Parathyroid adenoma (tissue), 2 donors: Measurements from ENCODE around the gene SLC22A31.
"Not testable (repeated sequence)": the region's sequence is repeated elsewhere in the genome, so short reads cannot be mapped to it uniquely, and the experiment has no call there.

Experiments used
- H2AFZ ChIP-seq: fragments of 300-600 bp; sonication (generic); one replicate; pipeline ENCODE4 v1.7.0; 2017; ENCODE audit warnings: antibody characterized with exemption, mild to moderate bottlenecking
- H3K27ac ChIP-seq: fragments of 300-600 bp; sonication (generic); one replicate; pipeline ENCODE4 v1.7.0; 2017
- H3K27me3 ChIP-seq: fragments of 300-600 bp; sonication (generic); one replicate; pipeline ENCODE4 v1.7.0; 2017; ENCODE audit warnings: low read length; ENCODE audit not compliant: control insufficient read depth, insufficient read depth
- H3K36me3 ChIP-seq: fragments of 300-600 bp; sonication (generic); one replicate; pipeline ENCODE4 v1.7.0; 2017; ENCODE audit warnings: low read length; ENCODE audit not compliant: control insufficient read depth, insufficient read depth
- H3K4me1 ChIP-seq: fragments of 300-600 bp; sonication (generic); one replicate; pipeline ENCODE4 v1.7.0; 2017; ENCODE audit warnings: control low read depth
- H3K4me2 ChIP-seq: fragments of 300-600 bp; sonication (generic); one replicate; pipeline ENCODE4 v1.7.0; 2017; ENCODE audit warnings: low read length
- H3K4me3 ChIP-seq: fragments of 300-600 bp; sonication (generic); one replicate; pipeline ENCODE4 v1.7.0; 2017; ENCODE audit warnings: low read depth, low read length
- H3K79me2 ChIP-seq: fragments of 300-600 bp; sonication (generic); one replicate; pipeline ENCODE4 v1.7.0; 2017; ENCODE audit warnings: control low read depth
- H3K9ac ChIP-seq: fragments of 300-600 bp; sonication (generic); one replicate; pipeline ENCODE4 v1.7.0; 2017; ENCODE audit warnings: mild to moderate bottlenecking
- H3K9me3 ChIP-seq: fragments of 300-600 bp; sonication (generic); one replicate; pipeline ENCODE4 v1.7.0; 2017; ENCODE audit warnings: low read length; ENCODE audit not compliant: control insufficient read depth
- TF ChIP-seq, protein P1 (sequence below): fragments of 300-600 bp; sonication (generic); IDR thresholded peaks from one replicate; pipeline ENCODE4 v1.7.0; 2017; ENCODE audit warnings: antibody characterized with exemption, mild to moderate bottlenecking
- donor health status: primary hyperparathyroidism.

SLC22A31 gene

DNA sequence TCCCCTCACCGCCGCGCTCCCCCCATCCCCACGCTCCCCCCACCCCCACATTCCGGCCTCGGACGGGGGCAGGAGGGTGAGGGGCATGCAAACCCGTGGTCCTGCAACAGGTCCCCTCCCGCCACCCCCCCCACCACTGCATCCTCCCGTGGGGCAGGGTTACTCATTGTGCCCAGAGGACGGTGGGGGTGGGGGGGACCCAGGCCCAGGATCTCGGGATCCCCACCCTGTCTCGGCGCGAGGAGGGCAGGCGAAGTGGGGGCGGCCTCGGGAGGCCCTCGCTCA, 8.5 kb downstream of the SLC22A31 start:
- TF ChIP-seq, protein P1, sequence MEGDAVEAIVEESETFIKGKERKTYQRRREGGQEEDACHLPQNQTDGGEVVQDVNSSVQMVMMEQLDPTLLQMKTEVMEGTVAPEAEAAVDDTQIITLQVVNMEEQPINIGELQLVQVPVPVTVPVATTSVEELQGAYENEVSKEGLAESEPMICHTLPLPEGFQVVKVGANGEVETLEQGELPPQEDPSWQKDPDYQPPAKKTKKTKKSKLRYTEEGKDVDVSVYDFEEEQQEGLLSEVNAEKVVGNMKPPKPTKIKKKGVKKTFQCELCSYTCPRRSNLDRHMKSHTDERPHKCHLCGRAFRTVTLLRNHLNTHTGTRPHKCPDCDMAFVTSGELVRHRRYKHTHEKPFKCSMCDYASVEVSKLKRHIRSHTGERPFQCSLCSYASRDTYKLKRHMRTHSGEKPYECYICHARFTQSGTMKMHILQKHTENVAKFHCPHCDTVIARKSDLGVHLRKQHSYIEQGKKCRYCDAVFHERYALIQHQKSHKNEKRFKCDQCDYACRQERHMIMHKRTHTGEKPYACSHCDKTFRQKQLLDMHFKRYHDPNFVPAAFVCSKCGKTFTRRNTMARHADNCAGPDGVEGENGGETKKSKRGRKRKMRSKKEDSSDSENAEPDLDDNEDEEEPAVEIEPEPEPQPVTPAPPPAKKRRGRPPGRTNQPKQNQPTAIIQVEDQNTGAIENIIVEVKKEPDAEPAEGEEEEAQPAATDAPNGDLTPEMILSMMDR: no peak
- H3K4me1 ChIP-seq: no peaks in the 10 kb centered on the region
- H3K4me3 ChIP-seq: peak overlapping the region; percentile 14
- no peaks in the 10 kb centered on the region for H3K27me3 ChIP-seq
- no peaks in the 10 kb centered on the region for H3K79me2 ChIP-seq
- peak overlapping the region; percentile 65 for H2AFZ ChIP-seq
- no peak overlapping the region for H3K27ac ChIP-seq
- H3K4me2 ChIP-seq: peak overlapping the region; percentile 75
- no peaks in the 10 kb centered on the region for H3K9me3 ChIP-seq
- H3K9ac ChIP-seq: no peak overlapping the region
- H3K36me3 ChIP-seq: no peaks in the 10 kb centered on the region

DNA sequence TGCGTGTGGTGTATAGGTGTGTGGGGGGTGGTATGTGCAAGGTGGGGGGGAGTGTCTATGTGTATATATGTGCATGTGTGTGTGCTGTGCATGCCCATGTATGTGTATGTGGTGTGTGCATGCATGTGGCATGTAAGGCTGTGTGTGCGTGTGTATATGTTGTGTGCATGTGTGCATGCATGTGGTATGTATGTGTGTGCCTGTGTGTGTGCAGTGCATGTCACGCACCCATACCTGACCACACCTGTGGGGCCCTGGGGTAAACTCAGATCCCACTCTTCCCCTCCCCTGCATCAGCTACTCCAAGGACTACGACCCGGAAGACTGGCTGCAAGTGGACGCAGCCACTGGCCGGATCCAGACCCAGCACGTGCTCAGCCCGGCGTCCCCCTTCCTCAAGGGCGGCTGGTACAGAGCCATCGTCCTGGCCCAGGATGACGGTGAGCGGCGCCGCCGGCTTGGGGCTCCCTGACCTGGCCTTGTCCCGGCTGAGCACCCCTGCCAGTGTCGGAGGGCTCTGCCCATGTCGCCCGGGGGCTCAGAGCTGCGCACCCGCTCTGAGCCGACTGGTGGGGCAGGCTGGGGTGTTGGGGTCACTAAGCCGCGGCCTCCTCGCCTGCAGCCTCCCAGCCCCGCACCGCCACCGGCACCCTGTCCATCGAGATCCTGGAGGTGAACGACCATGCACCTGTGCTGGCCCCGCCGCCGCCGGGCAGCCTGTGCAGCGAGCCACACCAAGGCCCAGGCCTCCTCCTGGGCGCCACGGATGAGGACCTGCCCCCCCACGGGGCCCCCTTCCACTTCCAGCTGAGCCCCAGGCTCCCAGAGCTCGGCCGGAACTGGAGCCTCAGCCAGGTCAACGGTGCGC, 9.1 kb downstream of the SLC22A31 start:
- H3K79me2 ChIP-seq: no peaks in the 10 kb centered on the region
- H2AFZ ChIP-seq: no peak overlapping the region
- H3K4me3 ChIP-seq: no peak overlapping the region
- TF ChIP-seq, protein P1: no peak
- H3K4me2 ChIP-seq: no peak overlapping the region
- H3K9me3 ChIP-seq: no peaks in the 10 kb centered on the region
- H3K36me3 ChIP-seq: no peaks in the 10 kb centered on the region
- no peak overlapping the region for H3K9ac ChIP-seq
- no peaks in the 10 kb centered on the region for H3K27me3 ChIP-seq
- H3K27ac ChIP-seq: no peak overlapping the region
- no peaks in the 10 kb centered on the region for H3K4me1 ChIP-seq

DNA sequence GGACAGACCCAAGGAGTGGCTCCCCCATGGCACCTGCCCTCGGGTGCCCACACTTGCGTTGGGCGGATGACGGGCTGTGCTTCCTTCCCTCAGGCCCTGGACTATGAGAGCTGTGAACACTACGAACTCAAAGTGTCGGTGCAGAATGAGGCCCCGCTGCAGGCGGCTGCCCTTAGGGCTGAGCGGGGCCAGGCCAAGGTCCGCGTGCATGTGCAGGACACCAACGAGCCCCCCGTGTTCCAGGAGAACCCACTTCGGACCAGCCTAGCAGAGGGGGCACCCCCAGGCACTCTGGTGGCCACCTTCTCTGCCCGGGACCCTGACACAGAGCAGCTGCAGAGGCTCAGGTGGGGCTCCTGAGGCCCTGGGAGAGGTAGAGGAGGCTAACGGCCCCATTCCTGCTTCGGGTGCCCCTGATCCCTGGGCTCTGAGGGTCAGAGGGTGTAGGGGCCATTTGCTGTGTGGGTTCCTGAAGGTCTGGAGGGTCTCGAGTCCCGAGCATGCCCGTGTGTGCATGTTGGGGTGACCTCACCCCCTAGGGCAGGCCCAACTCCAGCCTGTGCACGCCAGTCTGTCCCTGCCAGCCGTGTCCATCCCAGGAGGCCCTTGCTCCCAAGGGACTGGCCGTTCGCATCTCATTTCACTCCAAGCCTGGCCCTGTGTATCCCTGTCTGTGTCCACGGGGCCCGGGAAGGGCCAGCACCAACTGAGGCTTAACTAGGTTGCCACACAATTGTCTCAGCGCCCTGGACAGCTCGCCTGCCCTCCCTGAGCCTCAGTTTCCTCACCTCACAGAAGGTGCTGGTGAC, 10.0 kb downstream of the SLC22A31 start:
- no peak overlapping the region for H3K4me2 ChIP-seq
- H3K36me3 ChIP-seq: no peaks in the 10 kb centered on the region
- no peaks in the 10 kb centered on the region for H3K9me3 ChIP-seq
- H3K4me3 ChIP-seq: no peak overlapping the region
- H3K79me2 ChIP-seq: no peaks in the 10 kb centered on the region
- H2AFZ ChIP-seq: no peak overlapping the region
- H3K9ac ChIP-seq: no peak overlapping the region
- no peak overlapping the region for H3K27ac ChIP-seq
- TF ChIP-seq, protein P1: no peak
- H3K27me3 ChIP-seq: no peaks in the 10 kb centered on the region
- no peaks in the 10 kb centered on the region for H3K4me1 ChIP-seq

DNA sequence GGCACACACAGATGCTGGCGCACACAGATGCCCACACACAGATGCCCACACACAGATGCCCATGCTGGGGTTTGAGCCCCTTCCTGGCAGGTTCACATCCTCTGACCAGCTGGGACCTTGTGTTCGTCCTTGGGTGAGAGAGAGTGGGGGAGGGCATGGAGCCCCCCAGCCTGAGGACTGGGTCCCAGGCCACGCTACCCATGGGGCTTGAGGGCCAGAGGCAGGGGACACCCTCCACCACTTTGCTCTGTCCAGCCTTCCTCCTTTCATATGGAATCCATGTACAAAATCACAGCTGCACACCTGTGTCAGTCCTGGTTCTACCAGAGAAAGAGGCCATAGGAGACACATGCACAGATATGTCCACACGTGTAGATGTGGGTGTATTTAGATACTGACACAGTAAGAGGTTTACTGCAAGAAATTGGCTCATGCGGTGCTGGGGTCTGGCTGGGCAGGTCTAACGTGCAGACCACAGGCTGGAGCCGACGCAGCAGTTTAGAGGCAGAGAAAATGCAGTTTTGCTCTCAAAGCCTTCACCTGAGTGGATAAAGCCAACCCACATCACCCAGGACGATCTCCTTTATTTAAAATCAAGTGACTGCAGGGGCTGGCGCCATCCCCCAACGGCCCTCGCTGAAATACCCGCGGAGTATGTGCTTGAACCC, 10.8 kb downstream of the SLC22A31 start:
- TF ChIP-seq, protein P1: no peak
- no peak overlapping the region for H2AFZ ChIP-seq
- no peak overlapping the region for H3K4me3 ChIP-seq
- no peak overlapping the region for H3K9ac ChIP-seq
- H3K9me3 ChIP-seq: no peaks in the 10 kb centered on the region
- H3K79me2 ChIP-seq: no peaks in the 10 kb centered on the region
- H3K4me1 ChIP-seq: no peaks in the 10 kb centered on the region
- no peaks in the 10 kb centered on the region for H3K27me3 ChIP-seq
- no peak overlapping the region for H3K27ac ChIP-seq
- H3K36me3 ChIP-seq: no peaks in the 10 kb centered on the region
- no peak overlapping the region for H3K4me2 ChIP-seq

DNA sequence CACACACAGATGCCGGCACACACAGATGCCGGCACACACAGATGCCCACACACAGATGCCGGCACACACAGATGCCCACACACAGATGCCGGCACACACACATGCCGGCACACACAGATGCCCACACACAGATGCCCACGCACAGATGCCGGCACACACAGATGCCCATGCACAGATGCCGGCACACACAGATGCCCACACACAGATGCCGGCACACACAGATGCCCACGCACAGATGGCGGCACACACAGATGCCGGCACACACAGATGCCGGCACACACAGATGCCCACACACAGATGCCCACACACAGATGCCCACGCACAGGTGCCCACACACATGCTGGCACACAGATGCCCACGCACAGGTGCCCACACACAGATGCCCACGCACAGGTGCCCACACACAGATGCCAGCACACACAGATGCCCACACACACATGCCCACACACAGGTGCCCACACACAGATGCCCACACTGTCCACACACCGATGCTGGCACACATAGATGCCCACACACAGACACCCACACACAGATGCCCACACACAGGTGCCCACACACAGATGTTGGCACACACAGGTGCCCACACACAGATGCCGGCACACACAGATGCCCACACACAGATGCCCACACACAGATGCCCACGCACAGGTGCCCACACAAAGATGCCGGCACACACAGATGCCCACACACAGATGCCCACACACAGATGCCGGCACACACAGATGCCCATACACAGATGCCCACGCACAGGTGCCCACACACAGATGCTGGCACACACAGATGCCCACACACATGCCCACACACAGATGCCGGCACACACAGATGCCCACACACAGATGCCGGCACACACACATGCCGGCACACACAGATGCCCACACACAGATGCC, 11.6 kb downstream of the SLC22A31 start:
- H3K4me2 ChIP-seq, H3K9ac ChIP-seq, H3K79me2 ChIP-seq, H3K9me3 ChIP-seq, H3K4me1 ChIP-seq, H3K4me3 ChIP-seq, H3K36me3 ChIP-seq, H3K27ac ChIP-seq, H2AFZ ChIP-seq, H3K27me3 ChIP-seq: not testable (repeated sequence)
